Amniotic stem cell (primary cell): ENCODE measurements around the gene RNF10.
"Not testable (repeated sequence)": the region's sequence is repeated elsewhere in the genome, so short reads cannot be mapped to it uniquely, and the experiment has no call there.

Experiments
- DNase-seq: peaks from one replicate; lab custom pipeline; 2025; lab: John Stamatoyannopoulos, UW

RNF10 gene

DNA sequence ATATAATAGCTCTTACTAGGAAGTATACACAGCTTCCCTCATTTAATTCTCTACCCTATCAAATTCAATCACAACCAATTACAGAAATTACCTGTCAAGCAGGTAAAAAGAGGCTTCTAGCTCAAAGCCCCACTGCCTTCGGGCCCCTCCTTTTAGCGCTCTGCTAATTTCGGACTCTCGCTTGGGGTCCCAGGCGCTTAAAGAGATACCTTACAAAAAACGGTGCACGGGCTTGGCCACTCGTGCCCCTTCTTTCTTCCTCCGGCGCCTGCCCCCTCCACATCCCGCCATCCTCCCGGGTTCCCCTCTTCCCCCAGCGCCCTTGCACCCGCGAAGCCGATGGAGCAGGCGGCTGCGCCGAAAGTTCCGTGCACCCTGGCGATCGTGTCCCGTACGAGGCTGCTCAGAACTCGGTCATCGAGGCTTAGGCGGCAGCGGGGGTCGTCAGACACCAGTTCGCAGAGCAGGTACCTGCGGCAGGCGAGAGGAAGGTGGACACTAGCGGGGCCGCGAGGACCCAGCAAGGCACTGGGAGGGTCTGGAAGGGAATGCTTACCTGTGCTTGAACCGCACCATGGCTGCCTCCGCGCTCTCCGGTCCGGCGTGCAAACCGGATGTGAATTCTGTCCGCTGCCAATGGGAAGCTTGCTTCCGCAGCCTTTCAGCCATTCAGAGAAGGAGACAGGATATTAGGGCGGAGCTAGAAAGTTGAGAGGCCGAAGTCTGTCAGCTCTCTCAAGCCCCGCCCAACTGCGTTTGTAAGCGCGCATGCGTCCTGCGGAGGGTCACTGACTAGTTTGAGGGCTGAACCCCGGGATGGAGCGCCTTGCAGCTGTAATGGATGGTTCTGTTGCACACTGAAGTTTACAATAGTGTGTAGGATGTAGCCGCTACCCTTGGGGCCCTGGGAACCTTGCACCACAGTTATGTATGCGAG lies 46.9 kb downstream of the RNF10 start, which contains the start of gene POP5:
Gene POP5, minus strand, starts transcription at position 616 of the 937 bp plus-strand sequence. Its CDS starts 40 bp downstream, at position 576.
- DNase-seq, result peak; percentile 96

- no peak for DNase-seq
Measured at GRCh38 chr12:120581998-120582397, 47.8 kb downstream of the RNF10 start.

DNA sequence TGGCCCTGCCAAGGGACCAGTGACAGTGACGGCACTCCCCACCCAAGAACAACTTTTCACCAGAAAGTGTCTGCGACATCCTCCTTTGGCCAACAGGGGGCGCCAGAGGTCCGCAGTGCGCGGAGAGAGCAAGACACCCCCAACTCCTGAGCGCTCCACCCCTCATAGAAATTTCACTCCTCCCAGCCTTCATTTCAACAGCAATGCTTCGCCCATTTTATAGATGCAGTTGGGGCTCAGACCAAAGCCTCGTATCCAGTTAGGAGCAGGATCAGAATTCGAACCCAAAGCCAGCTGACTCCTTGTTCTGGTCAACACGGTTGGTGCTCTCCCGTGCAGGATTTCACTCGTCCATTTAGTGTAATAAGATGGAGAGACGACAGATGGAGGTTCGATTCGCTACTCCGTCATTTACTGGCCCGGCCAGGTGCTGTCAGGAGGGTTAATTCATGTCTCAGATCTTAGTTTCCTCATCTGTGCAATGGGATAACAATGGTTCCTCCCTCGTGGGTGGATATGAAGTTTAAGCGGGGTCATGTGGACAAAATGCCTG lies 49.4 kb downstream of the RNF10 start:
- DNase-seq, result peak; percentile 7

DNA sequence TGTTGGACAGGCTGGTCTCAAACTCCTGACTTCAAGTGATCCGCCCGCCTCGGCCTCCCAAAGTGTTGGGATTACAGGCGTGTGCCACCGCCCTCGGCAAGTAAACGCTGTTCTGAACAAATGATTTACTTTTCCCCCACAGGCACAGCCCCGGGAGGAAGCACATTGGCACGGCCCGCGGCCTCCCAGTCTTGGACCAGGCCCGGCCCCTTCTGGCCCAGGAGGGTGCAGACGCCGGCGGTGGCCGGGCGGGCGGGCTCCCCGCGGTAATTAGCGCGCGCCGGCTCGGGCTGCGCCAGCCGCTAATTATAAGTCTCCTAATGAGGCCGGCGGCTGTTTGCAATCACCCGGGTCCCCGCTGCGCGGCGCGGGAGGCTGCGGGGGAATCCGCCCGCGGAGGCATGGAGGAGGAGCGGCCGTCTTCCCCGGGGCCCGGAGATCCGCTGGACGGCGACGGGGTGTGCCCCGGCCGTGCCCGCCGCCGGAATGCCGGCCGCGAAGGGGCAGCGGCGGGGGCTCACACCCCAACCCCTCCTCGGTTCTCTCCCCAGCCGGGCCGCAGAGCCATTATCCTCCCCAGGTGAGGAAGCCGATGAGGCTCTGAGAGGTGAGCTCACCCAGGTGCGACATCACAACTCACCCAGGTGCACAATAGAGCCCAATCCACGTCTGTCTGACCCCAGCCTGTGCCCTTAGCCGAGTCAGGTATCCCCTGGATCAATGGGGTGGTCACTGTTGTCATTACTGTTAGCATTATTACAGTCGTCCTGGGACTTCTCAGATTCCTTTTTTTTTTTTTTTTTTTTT lies 50.4 kb downstream of the RNF10 start:
- DNase-seq, result no peak

DNA sequence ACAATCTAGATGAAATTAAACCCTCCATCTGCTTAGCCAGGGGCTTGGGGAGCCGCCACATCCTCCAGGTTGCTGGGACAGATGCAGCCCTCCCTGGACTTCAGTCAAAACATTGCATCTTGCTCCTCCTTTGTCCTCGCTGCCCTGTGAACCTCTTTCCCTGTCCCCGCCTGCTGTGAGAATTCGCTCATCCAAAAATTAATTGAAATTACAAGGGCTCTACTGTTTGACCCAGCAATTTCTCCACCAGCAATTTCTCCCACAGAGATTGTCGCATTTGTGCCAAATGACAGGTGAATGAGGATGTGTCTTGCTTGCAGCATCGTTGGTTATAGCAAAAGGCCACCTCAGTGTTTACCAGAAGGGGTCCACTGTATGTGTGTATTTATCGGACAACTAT lies 52.0 kb downstream of the RNF10 start:
- no peak for DNase-seq

- no peak for DNase-seq
Measured at GRCh38 chr12:120586860-120587259, 52.7 kb downstream of the RNF10 start.

DNA sequence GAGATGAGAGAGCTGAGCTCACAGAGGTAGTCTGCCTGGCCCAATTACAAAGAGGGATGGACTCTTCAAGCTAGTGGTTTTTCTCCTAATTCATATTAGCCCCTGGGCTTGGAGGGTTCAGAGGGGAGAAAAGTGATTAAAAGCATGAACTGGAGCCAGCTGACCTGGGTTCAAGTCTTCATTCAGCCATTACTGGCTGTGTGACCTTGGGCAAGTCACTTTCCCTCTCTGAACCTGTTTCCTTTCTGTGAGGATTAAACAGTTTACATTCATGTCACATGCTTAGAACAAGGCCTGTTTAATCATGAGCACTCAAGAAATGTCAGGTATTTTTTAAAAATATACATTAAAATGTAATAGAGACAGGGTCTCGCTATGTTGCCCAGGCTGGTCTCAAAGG lies 54.2 kb downstream of the RNF10 start:
- no peak for DNase-seq

GRCh38 chr12:120588948-120589930 lies 55.1 kb downstream of the RNF10 start:
- no peak for DNase-seq

- DNase-seq, result no peak
Measured at GRCh38 chr12:120590741-120591407, 56.7 kb downstream of the RNF10 start.

DNA sequence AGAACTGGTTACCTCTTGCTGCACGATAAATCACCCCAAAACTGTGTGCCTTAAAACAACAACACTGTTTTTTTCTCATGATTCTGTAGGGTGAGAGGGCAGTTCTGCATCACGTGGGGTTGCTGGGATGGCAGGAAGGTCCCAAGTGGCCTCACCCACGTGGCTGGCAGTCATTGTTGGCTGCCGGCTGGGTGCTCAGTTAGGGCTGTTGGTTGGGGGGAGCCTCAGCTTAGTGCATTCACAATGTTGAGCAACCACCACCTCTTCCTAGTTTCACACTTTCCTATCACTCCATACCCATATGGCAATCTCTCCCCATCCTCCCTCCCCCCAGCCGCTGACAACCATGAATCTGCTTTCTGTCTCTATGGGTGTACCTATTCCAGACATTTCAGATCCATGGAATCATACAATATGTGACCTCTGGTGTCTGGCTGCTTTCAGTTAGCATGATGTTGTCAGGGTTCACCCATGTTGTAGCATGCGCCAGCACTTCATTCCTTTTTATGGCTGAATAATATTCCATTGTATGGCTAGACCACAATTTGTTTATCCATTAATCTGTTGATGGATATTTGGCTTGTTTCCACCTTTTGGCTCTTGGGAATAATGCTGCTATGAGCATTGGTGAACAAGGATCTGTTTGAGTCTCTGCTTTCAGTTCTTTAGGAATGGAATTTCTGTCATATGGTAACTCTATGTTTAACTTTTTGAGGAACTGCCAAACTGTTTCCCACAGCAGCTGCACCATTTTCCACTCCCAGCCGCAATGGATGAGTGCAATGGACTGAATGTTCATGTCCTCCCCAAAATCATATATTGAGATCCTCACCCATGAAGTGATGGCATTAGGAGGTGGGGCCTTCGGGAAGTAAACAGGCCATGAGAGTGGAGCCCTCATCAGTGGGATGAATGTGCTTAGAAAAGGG lies 58.2 kb downstream of the RNF10 start:
- DNase-seq, result no peak

DNA sequence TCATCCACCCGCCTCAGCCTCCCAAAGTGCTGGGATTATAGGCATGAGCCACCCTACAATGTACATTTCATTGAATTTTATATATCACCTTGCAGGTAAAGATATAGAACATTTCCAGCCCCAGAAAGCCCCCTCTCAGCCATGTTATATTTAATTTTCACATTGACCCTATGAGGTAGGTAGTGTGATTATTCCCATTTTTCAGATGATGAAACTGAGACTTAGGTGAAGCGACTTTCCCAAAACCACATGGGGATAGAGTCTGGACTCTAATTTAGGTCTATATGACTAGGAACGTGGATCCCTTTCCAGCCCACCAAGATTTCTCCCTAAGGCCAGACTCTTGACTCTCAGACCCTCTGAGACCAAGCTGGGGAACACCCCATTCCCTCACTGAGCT lies 62.7 kb downstream of the RNF10 start:
- DNase-seq, result no peak

DNA sequence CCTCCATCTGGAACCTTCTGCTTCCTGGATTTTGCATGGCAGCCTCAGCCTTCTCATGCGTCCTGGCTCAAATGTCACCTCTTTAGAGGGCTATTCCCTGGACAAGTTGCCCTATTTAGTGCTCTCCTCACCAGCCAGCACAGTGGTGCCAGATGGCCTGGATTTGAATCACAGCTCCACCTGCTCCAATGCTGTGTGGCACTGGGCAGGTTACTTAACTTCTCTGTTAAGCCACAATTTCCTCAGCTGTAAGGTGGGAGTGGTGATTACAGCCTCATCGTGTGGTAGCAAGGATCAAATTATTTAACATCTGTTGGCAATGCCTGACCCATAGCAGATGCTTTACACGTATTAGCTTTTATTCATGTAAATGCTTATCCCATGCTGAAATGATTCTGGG lies 63.7 kb downstream of the RNF10 start:
- no peak for DNase-seq

GRCh38 chr12:120598674-120599463 lies 64.7 kb downstream of the RNF10 start:
- DNase-seq, result no peak

- no peak for DNase-seq
Measured at GRCh38 chr12:120599672-120600552, 65.8 kb downstream of the RNF10 start.

DNA sequence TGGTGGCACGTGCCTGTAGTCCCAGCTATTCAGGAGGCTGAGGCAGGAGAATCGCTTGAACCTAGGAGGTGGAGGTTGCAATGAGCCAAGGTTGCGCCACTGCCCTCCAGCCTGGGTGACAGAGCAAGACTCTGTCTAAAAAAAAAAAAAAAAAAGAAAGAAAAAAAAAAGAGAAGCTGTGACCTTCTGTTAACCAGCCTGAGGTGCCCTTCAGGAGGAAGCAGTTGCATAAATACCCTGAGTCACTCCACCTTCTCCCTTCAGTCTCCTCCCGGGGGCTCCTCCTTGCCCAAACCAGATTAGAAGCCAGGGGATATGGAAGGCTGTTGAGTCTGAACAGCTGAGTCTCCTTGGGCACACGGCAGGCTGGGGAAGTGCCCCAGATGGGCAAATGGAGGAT lies 68.3 kb downstream of the RNF10 start:
- DNase-seq, result not testable (repeated sequence)

DNA sequence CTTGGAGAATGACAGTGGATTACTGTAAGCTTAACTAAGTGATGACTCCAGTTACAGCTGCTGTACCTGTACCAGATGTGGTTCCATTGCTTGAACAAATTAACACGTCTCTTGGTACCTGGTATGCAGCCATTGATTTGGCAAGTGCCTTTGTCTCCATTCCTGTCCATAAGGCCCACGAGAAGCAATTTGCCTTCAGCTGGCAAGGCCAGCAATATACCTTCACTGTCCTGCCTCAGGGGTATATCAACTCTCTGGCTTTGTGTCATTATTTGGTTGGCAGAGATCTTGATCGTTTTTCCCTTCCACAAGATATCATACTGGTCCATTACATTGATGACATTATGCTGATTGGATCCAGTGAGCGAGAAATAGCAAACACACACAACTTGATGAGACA lies 76.4 kb downstream of the RNF10 start:
- no peak for DNase-seq

- DNase-seq, result not testable (repeated sequence)
Measured at GRCh38 chr12:120611534-120611933, 77.4 kb downstream of the RNF10 start.

GRCh38 chr12:120614848-120615247 lies 80.7 kb downstream of the RNF10 start:
- no peak for DNase-seq
